ENCODE data around the gene DGLUCY.

The DGLUCY gene

DNA sequence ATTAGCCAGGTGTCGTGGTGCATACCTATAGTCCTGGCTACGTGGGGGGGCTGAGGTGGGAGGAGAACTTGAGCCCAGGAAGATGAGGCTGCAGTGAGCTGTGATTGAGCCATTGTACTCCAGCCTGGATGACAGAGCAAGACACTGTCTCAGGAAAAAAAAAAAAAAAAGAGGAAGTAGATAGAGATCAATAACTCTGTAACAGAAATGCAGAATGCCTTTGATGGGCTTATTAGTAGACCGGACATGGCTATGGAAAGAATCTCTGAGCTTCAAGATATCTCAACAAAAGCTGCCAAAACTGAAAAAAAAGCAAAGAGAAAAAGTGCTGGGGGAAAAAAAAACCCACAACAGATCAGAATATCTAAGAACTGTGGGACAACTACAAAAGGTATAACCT, 93.1 kb downstream of the DGLUCY start:
- H4K20me1 ChIP-seq (ENCODE audit: control insufficient read depth, insufficient read depth, low read depth, low read length) = no peaks in the 10 kb centered on the region
- no peaks in the 10 kb centered on the region for H3K9me3 ChIP-seq (ENCODE audit: control insufficient read depth, insufficient read depth, low read length)
- no peak for TF ChIP-seq EZH2phosphoT487 (IDR thresholded peaks at IDR 0.05; ENCODE audit: borderline replicate concordance, low read length)
- H3K79me2 ChIP-seq (ENCODE audit: control insufficient read depth, low read length) = no peaks in the 10 kb centered on the region
- H3K4me1 ChIP-seq (ENCODE audit: control insufficient read depth, low read length) = no peaks in the 10 kb centered on the region
- H3K9me2 ChIP-seq (replicated peaks; ENCODE audit: control insufficient read depth, low read length) = no peaks in the 10 kb centered on the region
- H3K36me3 ChIP-seq (ENCODE audit: control insufficient read depth, low read length) = peaks cover 3% of the 10 kb centered on the region
- no peaks in the 10 kb centered on the region for H3K27me3 ChIP-seq (ENCODE audit: control insufficient read depth, low read length)
- H3K4me3 ChIP-seq (ENCODE audit: low read length) = no peak overlapping the region
- no peak overlapping the region for H3K27ac ChIP-seq (ENCODE audit: low read depth, low read length)
- H3K4me2 ChIP-seq (ENCODE audit: low read length) = no peak overlapping the region
- no peaks in the 10 kb centered on the region for H3F3A ChIP-seq (ENCODE audit: control insufficient read depth, insufficient read depth)

DNA sequence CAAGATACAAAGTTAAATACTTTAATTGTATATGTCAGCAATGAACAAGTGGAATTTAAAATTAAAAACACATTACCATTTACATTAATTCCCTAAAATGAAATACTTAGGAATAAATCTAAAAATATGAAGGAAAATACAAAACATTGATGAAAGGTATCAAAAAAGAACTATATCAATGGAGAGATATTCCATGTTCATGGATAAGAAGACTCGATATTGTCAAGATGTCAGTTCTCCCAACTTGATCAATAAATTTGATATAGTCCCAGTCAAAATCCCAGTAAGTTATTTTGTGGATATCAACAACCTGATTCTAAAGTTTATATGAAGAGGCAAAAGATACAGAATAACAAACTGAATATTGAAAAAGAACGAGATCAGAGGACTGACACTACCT, 97.1 kb downstream of the DGLUCY start:
- Histone ChIP-seq H3K4me1 (ENCODE audit: control insufficient read depth, low read length) (no peaks in the 10 kb centered on the region), H3K79me2 (ENCODE audit: control insufficient read depth, low read length) (no peaks in the 10 kb centered on the region), H3K9me2 (replicated peaks; ENCODE audit: control insufficient read depth, low read length) (no peaks in the 10 kb centered on the region), H3K27me3 (ENCODE audit: control insufficient read depth, low read length) (no peaks in the 10 kb centered on the region), H3K4me2 (ENCODE audit: low read length) (no peak overlapping the region), H4K20me1 (ENCODE audit: control insufficient read depth, insufficient read depth, low read depth, low read length) (no peaks in the 10 kb centered on the region), H3K4me3 (ENCODE audit: low read length) (no peak overlapping the region), H3F3A (ENCODE audit: control insufficient read depth, insufficient read depth) (no peaks in the 10 kb centered on the region), H3K36me3 (ENCODE audit: control insufficient read depth, low read length) (peaks cover 4% of the 10 kb centered on the region; the same call in 1 of the 2 replicates), H3K27ac (ENCODE audit: low read depth, low read length) (no peak overlapping the region), H3K9me3 (ENCODE audit: control insufficient read depth, insufficient read depth, low read length) (no peaks in the 10 kb centered on the region)
- TF ChIP-seq EZH2phosphoT487 (IDR thresholded peaks at IDR 0.05; ENCODE audit: borderline replicate concordance, low read length) = no peak
- TF ChIP-seq, protein P1, sequence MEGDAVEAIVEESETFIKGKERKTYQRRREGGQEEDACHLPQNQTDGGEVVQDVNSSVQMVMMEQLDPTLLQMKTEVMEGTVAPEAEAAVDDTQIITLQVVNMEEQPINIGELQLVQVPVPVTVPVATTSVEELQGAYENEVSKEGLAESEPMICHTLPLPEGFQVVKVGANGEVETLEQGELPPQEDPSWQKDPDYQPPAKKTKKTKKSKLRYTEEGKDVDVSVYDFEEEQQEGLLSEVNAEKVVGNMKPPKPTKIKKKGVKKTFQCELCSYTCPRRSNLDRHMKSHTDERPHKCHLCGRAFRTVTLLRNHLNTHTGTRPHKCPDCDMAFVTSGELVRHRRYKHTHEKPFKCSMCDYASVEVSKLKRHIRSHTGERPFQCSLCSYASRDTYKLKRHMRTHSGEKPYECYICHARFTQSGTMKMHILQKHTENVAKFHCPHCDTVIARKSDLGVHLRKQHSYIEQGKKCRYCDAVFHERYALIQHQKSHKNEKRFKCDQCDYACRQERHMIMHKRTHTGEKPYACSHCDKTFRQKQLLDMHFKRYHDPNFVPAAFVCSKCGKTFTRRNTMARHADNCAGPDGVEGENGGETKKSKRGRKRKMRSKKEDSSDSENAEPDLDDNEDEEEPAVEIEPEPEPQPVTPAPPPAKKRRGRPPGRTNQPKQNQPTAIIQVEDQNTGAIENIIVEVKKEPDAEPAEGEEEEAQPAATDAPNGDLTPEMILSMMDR (IDR thresholded peaks at IDR 0.05; ENCODE audit: low read depth, low read length, poor library complexity, severe bottlenecking) = no peak

DNA sequence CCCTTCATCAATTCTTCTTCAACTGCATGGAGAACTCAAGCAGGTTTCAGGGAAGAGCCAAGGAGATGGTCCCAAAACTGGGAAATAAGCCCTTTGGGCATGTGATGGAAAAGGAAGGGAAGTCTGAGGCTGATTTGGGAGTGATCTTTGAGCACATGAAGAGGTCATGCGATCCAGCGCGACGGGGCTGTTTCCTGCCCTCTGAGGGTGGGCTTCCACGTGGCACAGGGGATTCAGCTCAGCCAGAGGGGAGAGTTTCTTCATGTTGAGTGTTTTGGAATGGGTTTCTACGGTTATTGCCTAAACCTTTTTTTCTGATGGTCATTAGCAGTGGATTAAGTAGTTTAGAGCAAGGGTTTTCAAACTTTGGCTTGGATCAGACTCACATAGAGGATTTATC, 100.4 kb downstream of the DGLUCY start:
- no peaks in the 10 kb centered on the region for H4K20me1 ChIP-seq (ENCODE audit: control insufficient read depth, insufficient read depth, low read depth, low read length)
- no peaks in the 10 kb centered on the region for H3K9me3 ChIP-seq (ENCODE audit: control insufficient read depth, insufficient read depth, low read length)
- H3F3A ChIP-seq (ENCODE audit: control insufficient read depth, insufficient read depth) = no peaks in the 10 kb centered on the region
- no peaks in the 10 kb centered on the region; the same call in 1 of the 2 replicates for H3K4me1 ChIP-seq (ENCODE audit: control insufficient read depth, low read length)
- H3K79me2 ChIP-seq (ENCODE audit: control insufficient read depth, low read length) = no peaks in the 10 kb centered on the region
- no peaks in the 10 kb centered on the region for H3K27me3 ChIP-seq (ENCODE audit: control insufficient read depth, low read length)
- no peak overlapping the region for H3K27ac ChIP-seq (ENCODE audit: low read depth, low read length)
- TF ChIP-seq, protein P1 (IDR thresholded peaks at IDR 0.05; ENCODE audit: low read depth, low read length, poor library complexity, severe bottlenecking) = no peak
- TF ChIP-seq EZH2phosphoT487 (IDR thresholded peaks at IDR 0.05; ENCODE audit: borderline replicate concordance, low read length) = no peak
- H3K36me3 ChIP-seq (ENCODE audit: control insufficient read depth, low read length) = peaks cover 4% of the 10 kb centered on the region; the same call in 1 of the 2 replicates
- H3K4me3 ChIP-seq (ENCODE audit: low read length) = no peak overlapping the region
- H3K9me2 ChIP-seq (replicated peaks; ENCODE audit: control insufficient read depth, low read length) = no peaks in the 10 kb centered on the region
- no peak overlapping the region for H3K4me2 ChIP-seq (ENCODE audit: low read length)

DNA sequence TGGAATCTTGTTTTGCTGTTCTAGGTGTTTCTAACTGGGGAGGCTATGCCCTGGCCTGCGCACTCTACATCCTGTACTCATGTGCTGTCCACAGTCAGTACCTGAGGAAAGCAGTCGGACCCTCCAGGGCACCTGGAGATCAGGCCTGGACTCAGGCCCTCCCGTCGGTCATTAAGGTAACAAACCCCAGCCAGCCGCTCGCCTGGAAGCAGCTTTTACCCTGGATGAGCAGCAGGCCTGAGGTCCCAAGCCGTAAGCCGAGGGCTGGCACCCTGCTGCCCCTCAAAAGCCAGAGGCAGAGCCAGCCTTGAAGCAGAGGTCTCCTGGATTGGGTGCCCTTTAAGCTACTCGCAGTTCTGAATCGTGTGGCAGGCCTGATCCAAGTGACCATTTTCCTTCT, 101.5 kb downstream of the DGLUCY start:
- no peaks in the 10 kb centered on the region for H4K20me1 ChIP-seq (ENCODE audit: control insufficient read depth, insufficient read depth, low read depth, low read length)
- H3K36me3 ChIP-seq (ENCODE audit: control insufficient read depth, low read length) = peaks cover 4% of the 10 kb centered on the region; the same call in 1 of the 2 replicates
- no peaks in the 10 kb centered on the region for H3K9me2 ChIP-seq (replicated peaks; ENCODE audit: control insufficient read depth, low read length)
- H3K4me2 ChIP-seq (ENCODE audit: low read length) = no peak overlapping the region
- TF ChIP-seq, protein P1 (IDR thresholded peaks at IDR 0.05; ENCODE audit: low read depth, low read length, poor library complexity, severe bottlenecking) = no peak
- no peak for TF ChIP-seq EZH2phosphoT487 (IDR thresholded peaks at IDR 0.05; ENCODE audit: borderline replicate concordance, low read length)
- H3F3A ChIP-seq (ENCODE audit: control insufficient read depth, insufficient read depth) = no peaks in the 10 kb centered on the region
- no peaks in the 10 kb centered on the region for H3K79me2 ChIP-seq (ENCODE audit: control insufficient read depth, low read length)
- no peak overlapping the region for H3K4me3 ChIP-seq (ENCODE audit: low read length)
- H3K27ac ChIP-seq (ENCODE audit: low read depth, low read length) = no peak overlapping the region
- H3K4me1 ChIP-seq (ENCODE audit: control insufficient read depth, low read length) = no peaks in the 10 kb centered on the region; the same call in 1 of the 2 replicates
- H3K27me3 ChIP-seq (ENCODE audit: control insufficient read depth, low read length) = no peaks in the 10 kb centered on the region
- H3K9me3 ChIP-seq (ENCODE audit: control insufficient read depth, insufficient read depth, low read length) = no peaks in the 10 kb centered on the region
